Measurements from ENCODE around the gene PKD2L1.
"Not testable (repeated sequence)": the region's sequence is repeated elsewhere in the genome, so short reads cannot be mapped to it uniquely, and the experiment has no call there.

Gene PKD2L1

GRCh38 chr10:100334762-100335161, 4.7 kb upstream of the PKD2L1 start:
- no peak for DNase-seq (ENCODE audit: low read depth in 1 of 2, low spot score in 1 of 2)

- no peak for DNase-seq (ENCODE audit: low read depth in 1 of 2, low spot score in 1 of 2)
Measured at GRCh38 chr10:100333661-100334440, 3.8 kb upstream of the PKD2L1 start.

- DNase-seq (ENCODE audit: low read depth in 1 of 2, low spot score in 1 of 2), result no peak
Measured at GRCh38 chr10:100333106-100333505, 3.1 kb upstream of the PKD2L1 start.

GRCh38 chr10:100328198-100328597, 1.8 kb downstream of the PKD2L1 start:
- DNase-seq (ENCODE audit: low read depth in 1 of 2, low spot score in 1 of 2), result no peak

GRCh38 chr10:100327718-100328009, 2.4 kb downstream of the PKD2L1 start:
- no peak for DNase-seq (ENCODE audit: low read depth in 1 of 2, low spot score in 1 of 2)

- no peak for DNase-seq (ENCODE audit: low read depth in 1 of 2, low spot score in 1 of 2)
Measured at GRCh38 chr10:100327007-100327717, 2.9 kb downstream of the PKD2L1 start.

GRCh38 chr10:100325158-100325557, 4.9 kb downstream of the PKD2L1 start:
- DNase-seq (ENCODE audit: low read depth in 1 of 2, low spot score in 1 of 2), result no peak

- DNase-seq (ENCODE audit: low read depth in 1 of 2, low spot score in 1 of 2), result no peak
Measured at GRCh38 chr10:100319707-100320402, 10.2 kb downstream of the PKD2L1 start.

- DNase-seq (ENCODE audit: low read depth in 1 of 2, low spot score in 1 of 2), result no peak
Measured at GRCh38 chr10:100318207-100318606, 11.8 kb downstream of the PKD2L1 start.

GRCh38 chr10:100315615-100316014, 14.4 kb downstream of the PKD2L1 start:
- no peak for DNase-seq (ENCODE audit: low read depth in 1 of 2, low spot score in 1 of 2)

- no peak for DNase-seq (ENCODE audit: low read depth in 1 of 2, low spot score in 1 of 2)
Measured at GRCh38 chr10:100311298-100311697, 18.7 kb downstream of the PKD2L1 start.

GRCh38 chr10:100307684-100308083, 22.3 kb downstream of the PKD2L1 start:
- no peak for DNase-seq (ENCODE audit: low read depth in 1 of 2, low spot score in 1 of 2)

- no peak for DNase-seq (ENCODE audit: low read depth in 1 of 2, low spot score in 1 of 2)
Measured at GRCh38 chr10:100306861-100307260, 23.2 kb downstream of the PKD2L1 start.

GRCh38 chr10:100304414-100304813, 25.6 kb downstream of the PKD2L1 start:
- no peak for DNase-seq (ENCODE audit: low read depth in 1 of 2, low spot score in 1 of 2)

- no peak for DNase-seq (ENCODE audit: low read depth in 1 of 2, low spot score in 1 of 2)
Measured at GRCh38 chr10:100303724-100304319, 26.2 kb downstream of the PKD2L1 start.

GRCh38 chr10:100301123-100301522, 28.9 kb downstream of the PKD2L1 start:
- not testable (repeated sequence) for DNase-seq (ENCODE audit: low read depth in 1 of 2, low spot score in 1 of 2)

GRCh38 chr10:100297242-100297641, 32.8 kb downstream of the PKD2L1 start:
- no peak for DNase-seq (ENCODE audit: low read depth in 1 of 2, low spot score in 1 of 2)

- DNase-seq (ENCODE audit: low read depth in 1 of 2, low spot score in 1 of 2), result no peak
Measured at GRCh38 chr10:100293066-100293465, 37.0 kb downstream of the PKD2L1 start.

GRCh38 chr10:100292300-100292699, 37.7 kb downstream of the PKD2L1 start:
- DNase-seq (ENCODE audit: low read depth in 1 of 2, low spot score in 1 of 2), result not testable (repeated sequence)

- DNase-seq (ENCODE audit: low read depth in 1 of 2, low spot score in 1 of 2), result no peak
Measured at GRCh38 chr10:100291356-100291755, 38.7 kb downstream of the PKD2L1 start.

GRCh38 chr10:100289641-100290040, 40.4 kb downstream of the PKD2L1 start:
- DNase-seq (ENCODE audit: low read depth in 1 of 2, low spot score in 1 of 2), result no peak

GRCh38 chr10:100288196-100288595, 41.8 kb downstream of the PKD2L1 start:
- no peak for DNase-seq (ENCODE audit: low read depth in 1 of 2, low spot score in 1 of 2)
